Liver (tissue), 9 donors: Measurements from ENCODE around the gene FBXO2. TPM values are rescaled to one million over a fixed set of nuclear protein-coding genes. Genes with fewer than 3 reads are reported as not detected.
A peak's percentile ranks its signal among the peaks of the same experiment; 100 is the strongest.

ENCODE experiments used
- DNase-seq: peaks from one replicate; pipeline ENCODE4 v3.0.0-alpha.2; 2017; ENCODE audit warnings: low spot score
- H3K27ac ChIP-seq, 2 donors: one replicate each; pipeline ENCODE4 v1.7.0; 2013; ENCODE audit warnings: inconsistent platforms in 2 of 2, low read length in 2 of 2, control low read depth in 1 of 2, low read depth in 1 of 2, mild to moderate bottlenecking in 1 of 2
- H3K27me3 ChIP-seq, 4 donors: one replicate each; pipeline versions ENCODE4 v1.6.1 to v1.7.0; 2013; ENCODE audit warnings: low read length in 3 of 4, inconsistent platforms in 1 of 4, mild to moderate bottlenecking in 1 of 4, moderate library complexity in 1 of 4; ENCODE audit not compliant: control insufficient read depth in 4 of 4, insufficient read depth in 4 of 4
- H3K36me3 ChIP-seq, 4 donors: one replicate each; pipeline versions ENCODE4 v1.6.1 to v1.7.0; 2013; ENCODE audit warnings: low read length in 3 of 4, mild to moderate bottlenecking in 3 of 4, low read depth in 1 of 4, moderate library complexity in 1 of 4; ENCODE audit not compliant: control insufficient read depth in 4 of 4, insufficient read depth in 3 of 4
- H3K4me1 ChIP-seq, 4 donors: one replicate each; pipeline versions ENCODE4 v1.6.1 to v1.7.0; 2013; ENCODE audit warnings: low read length in 3 of 4, mild to moderate bottlenecking in 3 of 4, moderate library complexity in 1 of 4; ENCODE audit not compliant: control insufficient read depth in 4 of 4, insufficient read depth in 4 of 4
- H3K4me3 ChIP-seq, 3 donors: one replicate each; pipeline versions ENCODE4 v1.6.1 to v1.7.0; 2013; ENCODE audit warnings: low read length in 3 of 3, control low read depth in 1 of 3, low read depth in 1 of 3, mild to moderate bottlenecking in 1 of 3
- H3K9ac ChIP-seq, 2 donors: one replicate each; pipeline ENCODE4 v1.7.0; 2013; ENCODE audit warnings: low read length in 2 of 2, mild to moderate bottlenecking in 2 of 2, moderate library complexity in 2 of 2, control low read depth in 1 of 2, low read depth in 1 of 2
- H3K9me3 ChIP-seq, 4 donors: one replicate each; pipeline versions ENCODE4 v1.6.1 to v1.7.0; 2013; ENCODE audit warnings: low read length in 3 of 4; ENCODE audit not compliant: control insufficient read depth in 4 of 4
- CTCF ChIP-seq: fragments of 150-350 bp; IDR thresholded peaks from 2 replicates; pipeline ENCODE4 v1.5.1; 2017; ENCODE audit warnings: improper control_type of control experiment, low read depth, low read length; ENCODE audit not compliant: missing input control
- FOXA1 ChIP-seq: IDR thresholded peaks from 2 replicates; pipeline ENCODE4 v1.6.1; 2016; ENCODE audit warnings: antibody characterized with exemption
- GABPA ChIP-seq, 2 donors: IDR thresholded peaks in 1 of 2; conservative IDR thresholded peaks in 1 of 2; 2 replicates each; pipeline ENCODE4 v1.6.1; 2016; ENCODE audit warnings: antibody characterized with exemption in 2 of 2, mild to moderate bottlenecking in 1 of 2, moderate library complexity in 1 of 2
- HNF4A ChIP-seq, 2 donors: conservative IDR thresholded peaks; 2 replicates each; pipeline ENCODE4 v1.6.1; 2016; ENCODE audit warnings: antibody characterized with exemption in 2 of 2, mild to moderate bottlenecking in 2 of 2
- HNF4G ChIP-seq: IDR thresholded peaks from 2 replicates; pipeline ENCODE4 v1.6.1; 2016; ENCODE audit warnings: antibody characterized with exemption
- JUND ChIP-seq, 2 donors: IDR thresholded peaks; 2 replicates each; pipeline ENCODE4 v1.6.1; 2016; ENCODE audit warnings: antibody characterized with exemption in 2 of 2
- MAX ChIP-seq: IDR thresholded peaks from 2 replicates; pipeline ENCODE4 v1.6.1; 2016; ENCODE audit warnings: antibody characterized with exemption
- SP1 ChIP-seq: IDR thresholded peaks from 2 replicates; pipeline ENCODE4 v1.6.1; 2018; ENCODE audit warnings: antibody characterized with exemption, mild to moderate bottlenecking
- TAF1 ChIP-seq: conservative IDR thresholded peaks from 2 replicates; pipeline ENCODE4 v1.6.1; 2016; ENCODE audit warnings: antibody characterized with exemption, mild to moderate bottlenecking
- YY1 ChIP-seq: IDR thresholded peaks from 2 replicates; pipeline ENCODE4 v1.6.1; 2016; ENCODE audit warnings: antibody characterized with exemption, mild to moderate bottlenecking
- WGBS: extraction: QIAGEN DNeasy Blood & Tissue Kit; methylation state at CpG from one replicate; pipeline ENCODE4 v1.1.7; 2013; 5-methylcytosine and 5-hydroxymethylcytosine counted together
- polyA plus RNA-seq, 2 donors: library from polyadenylated mRNA; stranded (reverse) in 1 of 2; unstranded in 1 of 2; fragments of 200-250 nt in 1 of 2; fragments of >200 nt in 1 of 2; fragmentation: Nextera tagmentation in 1 of 2; extraction: Ambion mirVana in 1 of 2; gene quantifications; one replicate each; pipeline versions ENCODE4 v1.2.1 to v1.2.3, GENCODE V29; 2013 to 2015
- total RNA-seq, 2 donors: library from RNA; depleted of rRNA; stranded (reverse); fragments of >200 nt; gene quantifications; one replicate each; pipeline ENCODE4 v1.2.3, GENCODE V29; 2014
- TF ChIP-seq, protein P1 (sequence below): IDR thresholded peaks from 2 replicates; pipeline ENCODE4 v1.6.1; 2016; ENCODE audit warnings: antibody characterized with exemption
- donor health status: healthy.
- donor health status: healthy.
- donor health status: healthy.
- donor health status: healthy.
- donor health status: healthy.

The FBXO2 gene
- total and polyA plus RNA-seq, 4 donors: 1.7 to 20.9 (median 4.0) TPM

DNA sequence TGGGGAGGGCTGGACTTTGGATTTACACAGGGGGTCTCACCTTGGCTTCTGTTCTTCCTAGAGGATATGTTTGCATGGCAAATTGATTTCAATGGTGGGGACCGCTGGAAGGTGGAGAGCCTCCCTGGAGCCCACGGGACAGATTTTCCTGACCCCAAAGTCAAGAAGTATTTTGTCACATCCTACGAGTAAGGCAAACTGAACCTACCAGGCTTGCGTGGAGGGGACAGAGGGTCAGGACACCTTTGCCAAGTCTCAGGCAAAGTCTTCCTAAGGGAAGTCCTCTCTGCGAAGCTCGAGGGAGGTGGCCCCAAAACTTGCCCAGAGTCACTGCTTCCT, 16.9 kb upstream of the FBXO2 start:
- H3K4me3 ChIP-seq: peak overlapping the region in 1 of 3 donors; percentile 26
- DNase-seq: no peak
- H3K9ac ChIP-seq: no peak overlapping the region
- peak overlapping the region; percentile 77 to 81 for H3K27ac ChIP-seq
- H3K9me3 ChIP-seq: no peaks in the 10 kb centered on the region
- peaks cover 14 to 50% (median 40%) of the 10 kb centered on the region in 4 donors for H3K4me1 ChIP-seq
- H3K36me3 ChIP-seq: peaks cover 0 to 9% (median 6%) of the 10 kb centered on the region in 4 donors
- H3K27me3 ChIP-seq: no peaks in the 10 kb centered on the region
- TF ChIP-seq HNF4G: no peak
- no peak for TF ChIP-seq CTCF
- WGBS: 48% methylated on average over 6 of the region's 6 CpGs

GRCh38 chr1:11670747-11671146, 16.5 kb upstream of the FBXO2 start:
- no peak for DNase-seq
- peaks cover 10 to 47% (median 36%) of the 10 kb centered on the region in 4 donors for H3K4me1 ChIP-seq
- peaks cover 0 to 9% (median 6%) of the 10 kb centered on the region in 4 donors for H3K36me3 ChIP-seq
- H3K9ac ChIP-seq: no peak overlapping the region
- no peak overlapping the region for H3K4me3 ChIP-seq
- H3K9me3 ChIP-seq: no peaks in the 10 kb centered on the region
- WGBS: 77% methylated on average over 6 of the region's 6 CpGs
- no peaks in the 10 kb centered on the region for H3K27me3 ChIP-seq
- TF ChIP-seq SP1 (no peak), YY1 (no peak)
- TF ChIP-seq, protein P1, sequence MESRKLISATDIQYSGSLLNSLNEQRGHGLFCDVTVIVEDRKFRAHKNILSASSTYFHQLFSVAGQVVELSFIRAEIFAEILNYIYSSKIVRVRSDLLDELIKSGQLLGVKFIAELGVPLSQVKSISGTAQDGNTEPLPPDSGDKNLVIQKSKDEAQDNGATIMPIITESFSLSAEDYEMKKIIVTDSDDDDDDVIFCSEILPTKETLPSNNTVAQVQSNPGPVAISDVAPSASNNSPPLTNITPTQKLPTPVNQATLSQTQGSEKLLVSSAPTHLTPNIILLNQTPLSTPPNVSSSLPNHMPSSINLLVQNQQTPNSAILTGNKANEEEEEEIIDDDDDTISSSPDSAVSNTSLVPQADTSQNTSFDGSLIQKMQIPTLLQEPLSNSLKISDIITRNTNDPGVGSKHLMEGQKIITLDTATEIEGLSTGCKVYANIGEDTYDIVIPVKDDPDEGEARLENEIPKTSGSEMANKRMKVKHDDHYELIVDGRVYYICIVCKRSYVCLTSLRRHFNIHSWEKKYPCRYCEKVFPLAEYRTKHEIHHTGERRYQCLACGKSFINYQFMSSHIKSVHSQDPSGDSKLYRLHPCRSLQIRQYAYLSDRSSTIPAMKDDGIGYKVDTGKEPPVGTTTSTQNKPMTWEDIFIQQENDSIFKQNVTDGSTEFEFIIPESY: no peak
- peak overlapping the region in 1 of 2 donors; percentile 77 for H3K27ac ChIP-seq

DNA sequence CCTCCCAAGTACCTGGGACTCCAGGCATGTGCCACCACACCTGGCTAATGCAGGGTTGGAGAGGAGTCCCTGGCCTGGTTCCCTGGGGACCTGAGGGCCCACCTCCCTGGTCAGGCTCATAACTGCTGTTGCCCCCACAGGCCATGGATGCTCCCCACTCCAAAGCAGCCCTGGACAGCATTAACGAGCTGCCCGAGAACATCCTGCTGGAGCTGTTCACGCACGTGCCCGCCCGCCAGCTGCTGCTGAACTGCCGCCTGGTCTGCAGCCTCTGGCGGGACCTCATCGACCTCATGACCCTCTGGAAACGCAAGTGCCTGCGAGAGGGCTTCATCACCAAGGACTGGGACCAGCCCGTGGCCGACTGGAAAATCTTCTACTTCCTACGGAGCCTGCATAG, 14.3 kb upstream of the FBXO2 start:
- H3K9ac ChIP-seq: no peak overlapping the region
- H3K27ac ChIP-seq: no peak overlapping the region
- peaks cover 12 to 38% (median 25%) of the 10 kb centered on the region in 4 donors for H3K4me1 ChIP-seq
- no peak overlapping the region for H3K4me3 ChIP-seq
- peaks cover 0 to 5% (median 3%) of the 10 kb centered on the region in 4 donors for H3K36me3 ChIP-seq
- TF ChIP-seq HNF4A (conservative IDR thresholded peaks at IDR 0.05): no peak
- no peak for TF ChIP-seq JUND (IDR thresholded peaks at IDR 0.05)
- TF ChIP-seq SP1: no peak
- no peak for TF ChIP-seq FOXA1
- H3K9me3 ChIP-seq: no peaks in the 10 kb centered on the region
- WGBS: 89% methylated on average over 14 of the region's 14 CpGs
- H3K27me3 ChIP-seq: no peaks in the 10 kb centered on the region
- no peak for DNase-seq

- Histone ChIP-seq H3K9ac (peak overlapping the region; percentile 60 to 74), H3K4me1 (peaks cover 4 to 14% (median 7%) of the 10 kb centered on the region in 4 donors), H3K9me3 (no peaks in the 10 kb centered on the region), H3K4me3 (peak overlapping the region; percentile 53 to 92 (median 72)), H3K27me3 (no peaks in the 10 kb centered on the region), H3K27ac (peak overlapping the region; percentile 76 to 83), H3K36me3 (peaks cover 0 to 4% (median 1%) of the 10 kb centered on the region in 4 donors)
- TF ChIP-seq MAX: no peak
- TF ChIP-seq JUND (IDR thresholded peaks at IDR 0.05): no peak
- TF ChIP-seq CTCF: no peak
- TF ChIP-seq HNF4G: no peak
- no peak for TF ChIP-seq TAF1
- no peak for TF ChIP-seq GABPA (IDR thresholded peaks at IDR 0.05 in 1 of 2, conservative IDR thresholded peaks at IDR 0.05 in 1 of 2)
- peak; percentile 50 for DNase-seq
- 2% methylated on average over 66 of the region's 66 CpGs for WGBS
These were observed 10.3 kb upstream of the FBXO2 start for GRCh38 chr1:11664336-11665065.
